ENCODE data around the gene NPFF. TPM values are rescaled to one million over a fixed set of nuclear protein-coding genes. Genes with fewer than 3 reads are reported as not detected.

The NPFF gene
- total RNA-seq, 1 experiment from 2014 or later: not detected

DNA sequence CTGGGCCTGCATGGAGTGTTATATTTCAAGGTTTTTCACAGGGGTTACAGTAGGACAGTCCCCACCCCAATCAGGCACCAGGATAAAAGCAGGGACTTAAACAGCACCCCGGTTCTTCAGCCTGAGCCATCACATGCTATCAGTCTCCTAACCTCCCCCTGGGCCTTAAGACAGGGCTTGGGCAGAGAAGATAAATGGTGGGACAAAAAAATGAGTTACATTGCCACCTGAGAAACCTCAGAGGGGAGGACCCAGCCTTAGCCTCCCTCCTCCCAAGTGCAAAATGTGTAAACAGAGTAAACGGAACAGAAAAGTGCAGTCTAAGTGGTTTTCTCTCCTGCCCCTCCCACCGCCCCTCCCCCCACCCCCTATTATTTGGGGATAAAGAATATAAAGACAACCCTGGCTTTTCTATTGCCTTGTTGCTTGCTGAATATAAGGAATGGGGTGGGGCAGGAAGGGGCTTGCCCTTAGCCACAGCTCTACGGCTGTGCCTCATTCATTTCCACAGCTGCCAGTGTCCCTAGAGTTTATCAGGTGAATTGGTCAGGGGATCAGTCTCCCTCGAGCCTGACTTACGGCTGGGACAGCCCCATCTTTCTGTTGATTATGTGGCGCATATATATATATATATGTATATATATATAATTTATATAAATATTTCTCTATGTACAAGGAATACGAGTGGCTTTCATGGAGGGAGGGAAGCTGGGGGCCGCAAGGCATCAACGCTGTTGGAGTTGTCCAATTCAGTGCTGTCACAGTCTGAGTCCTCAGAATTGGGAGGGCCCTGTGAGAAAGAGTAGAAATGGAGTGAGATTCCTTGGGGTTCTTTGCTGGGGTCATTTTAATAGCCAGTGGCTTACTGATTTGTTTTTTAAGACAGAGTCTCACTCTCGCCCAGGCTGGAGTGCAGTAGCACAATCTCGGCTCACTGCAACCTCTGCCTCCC is 26.5 kb downstream of the NPFF start:
- ChIA-PET POLR2A (ENCODE audit: unreplicated experiment) (no interaction called here), CTCF (interaction anchor here (0.6 to 1.4 kb wide), 2 partner anchors 28 to 33 kb away, joined by 3 to 4 read pairs; no protein-coding TSS in a partner anchor)
- Histone ChIP-seq H3K27ac (no peak overlapping the region), H3K36me3 (ENCODE audit: low read depth) (peaks cover 34% of the 10 kb centered on the region), H3K4me2 (no peak overlapping the region), H3K4me3 (no peak overlapping the region), H3K27me3 (ENCODE audit: insufficient read depth, low read depth) (no peaks in the 10 kb centered on the region), H2AFZ (no peak overlapping the region), H3F3A (ENCODE audit: insufficient read depth, low read depth) (peaks cover 95% of the 10 kb centered on the region), H4K20me1 (ENCODE audit: insufficient read depth) (peaks cover 71% of the 10 kb centered on the region), H3K4me1 (replicated peaks; ENCODE audit: insufficient read depth) (no peaks in the 10 kb centered on the region), H3K9me2 (ENCODE audit: insufficient read depth) (no peaks in the 10 kb centered on the region), H3K9me3 (ENCODE audit: insufficient read depth, low read depth) (no peaks in the 10 kb centered on the region), H3K79me2 (ENCODE audit: low read depth) (peaks cover 20% of the 10 kb centered on the region)
- no TSS peak for BruUV-seq (replicated peaks)
- intact Hi-C loops (cut with micrococcal nuclease; ENCODE audit: unreplicated experiment): no loop called here
- no peak for DNase-seq
- TF ChIP-seq EZH2 (IDR thresholded peaks at IDR 0.05; ENCODE audit: low read depth): no peak
- no peak for TF ChIP-seq CTCF (conservative IDR thresholded peaks at IDR 0.05)

GRCh38 chr12:53479331-53479730 is 28.0 kb downstream of the NPFF start:
- H3K79me2 ChIP-seq (ENCODE audit: low read depth): peaks cover 20% of the 10 kb centered on the region
- no peaks in the 10 kb centered on the region for H3K4me1 ChIP-seq (replicated peaks; ENCODE audit: insufficient read depth)
- no peak for TF ChIP-seq CTCF (conservative IDR thresholded peaks at IDR 0.05)
- no peak for TF ChIP-seq EZH2 (IDR thresholded peaks at IDR 0.05; ENCODE audit: low read depth)
- peak overlapping the region; percentile 25; the same call in 1 of the 2 replicates for H3K27ac ChIP-seq
- no peak overlapping the region for H3K4me2 ChIP-seq
- DNase-seq: no peak
- no TSS peak for BruUV-seq (replicated peaks)
- intact Hi-C loops (cut with micrococcal nuclease; ENCODE audit: unreplicated experiment): no loop called here
- peaks cover 47% of the 10 kb centered on the region for H3K36me3 ChIP-seq (ENCODE audit: low read depth)
- ChIA-PET CTCF (no interaction called here), POLR2A (ENCODE audit: unreplicated experiment) (interaction anchor here (0.6 kb wide), 1 partner anchor 21 kb away, joined by 13 read pairs; no protein-coding TSS in a partner anchor)
- no peaks in the 10 kb centered on the region for H3K9me3 ChIP-seq (ENCODE audit: insufficient read depth, low read depth)
- H3F3A ChIP-seq (ENCODE audit: insufficient read depth, low read depth): peaks cover 97% of the 10 kb centered on the region
- H4K20me1 ChIP-seq (ENCODE audit: insufficient read depth): peaks cover 86% of the 10 kb centered on the region
- H3K27me3 ChIP-seq (ENCODE audit: insufficient read depth, low read depth): no peaks in the 10 kb centered on the region
- no peak overlapping the region for H3K4me3 ChIP-seq
- H2AFZ ChIP-seq: no peak overlapping the region
- no peaks in the 10 kb centered on the region for H3K9me2 ChIP-seq (ENCODE audit: insufficient read depth)

GRCh38 chr12:53478865-53479264 is 28.4 kb downstream of the NPFF start:
- Histone ChIP-seq H3F3A (ENCODE audit: insufficient read depth, low read depth) (peaks cover 97% of the 10 kb centered on the region), H3K4me2 (no peak overlapping the region), H3K27me3 (ENCODE audit: insufficient read depth, low read depth) (no peaks in the 10 kb centered on the region), H3K9me2 (ENCODE audit: insufficient read depth) (no peaks in the 10 kb centered on the region), H3K79me2 (ENCODE audit: low read depth) (peaks cover 20% of the 10 kb centered on the region), H4K20me1 (ENCODE audit: insufficient read depth) (peaks cover 87% of the 10 kb centered on the region), H3K4me1 (replicated peaks; ENCODE audit: insufficient read depth) (no peaks in the 10 kb centered on the region), H3K9me3 (ENCODE audit: insufficient read depth, low read depth) (no peaks in the 10 kb centered on the region), H3K36me3 (ENCODE audit: low read depth) (peaks cover 51% of the 10 kb centered on the region), H3K27ac (peak overlapping the region; percentile 25; the same call in 1 of the 2 replicates), H3K4me3 (no peak overlapping the region), H2AFZ (no peak overlapping the region)
- POLR2A ChIA-PET (ENCODE audit: unreplicated experiment): interaction anchor here (0.6 kb wide), 1 partner anchor 21 kb away, joined by 13 read pairs; no protein-coding TSS in a partner anchor
- intact Hi-C loops (cut with micrococcal nuclease; ENCODE audit: unreplicated experiment): no loop called here
- no TSS peak for BruUV-seq (replicated peaks)
- no peak for DNase-seq
- CTCF ChIA-PET: no interaction called here
- TF ChIP-seq EZH2 (IDR thresholded peaks at IDR 0.05; ENCODE audit: low read depth) (no peak), CTCF (conservative IDR thresholded peaks at IDR 0.05) (no peak)

All from PC-9 (cell line).